Measurements from ENCODE around the gene TRIM47.

The TRIM47 gene

GRCh38 chr17:75845058-75845711 lies 33.2 kb downstream of the TRIM47 start:
- peak; percentile 51 for DNase-seq

GRCh38 chr17:75844530-75845057 lies 33.8 kb downstream of the TRIM47 start:
- DNase-seq, result no peak

GRCh38 chr17:75843577-75844529 lies 34.5 kb downstream of the TRIM47 start, which contains the start of gene UNC13D:
TSS of gene UNC13D (minus strand) at chr17:75844404. CDS start at chr17:75844337, 67 bp downstream.
- peak; percentile 58 for DNase-seq

- DNase-seq, result no peak
Measured at GRCh38 chr17:75842963-75843576, 35.3 kb downstream of the TRIM47 start.

GRCh38 chr17:75842411-75842810 lies 36.0 kb downstream of the TRIM47 start:
- DNase-seq, result no peak

- DNase-seq, result no peak
Measured at GRCh38 chr17:75840799-75841164, 37.6 kb downstream of the TRIM47 start.

- no peak for DNase-seq
Measured at GRCh38 chr17:75839942-75840798, 38.2 kb downstream of the TRIM47 start.

- no peak for DNase-seq
Measured at GRCh38 chr17:75838410-75838809, 40.0 kb downstream of the TRIM47 start.

- no peak for DNase-seq
Measured at GRCh38 chr17:75837899-75838298, 40.5 kb downstream of the TRIM47 start.

- DNase-seq, result no peak
Measured at GRCh38 chr17:75836605-75837004, 41.8 kb downstream of the TRIM47 start.

- DNase-seq, result no peak
Measured at GRCh38 chr17:75835654-75835987, 42.8 kb downstream of the TRIM47 start.

- DNase-seq, result no peak
Measured at GRCh38 chr17:75834928-75835653, 43.3 kb downstream of the TRIM47 start.

GRCh38 chr17:75834279-75834920 lies 44.0 kb downstream of the TRIM47 start:
- DNase-seq, result no peak

GRCh38 chr17:75832652-75833400 lies 45.6 kb downstream of the TRIM47 start:
- no peak for DNase-seq

GRCh38 chr17:75832164-75832651 lies 46.2 kb downstream of the TRIM47 start:
- peak; percentile 27 for DNase-seq

- no peak for DNase-seq
Measured at GRCh38 chr17:75831032-75831571, 47.3 kb downstream of the TRIM47 start.

GRCh38 chr17:75830164-75831031 lies 48.0 kb downstream of the TRIM47 start:
- DNase-seq, result no peak

- DNase-seq, result no peak
Measured at GRCh38 chr17:75829747-75830146, 48.6 kb downstream of the TRIM47 start.

- no peak for DNase-seq
Measured at GRCh38 chr17:75828741-75829140, 49.6 kb downstream of the TRIM47 start.

Measured in effector CD4-positive, alpha-beta T cell (primary cell).